Left ventricle myocardium inferior (tissue), 1 donor: Measurements from ENCODE around the gene TNFSF4. TPM values are rescaled to one million over a fixed set of nuclear protein-coding genes. Genes with fewer than 3 reads are reported as not detected.
"Not testable (repeated sequence)": the region's sequence is repeated elsewhere in the genome, so short reads cannot be mapped to it uniquely, and the experiment has no call there.

ENCODE experiments used
- DNase-seq: peaks from one replicate; pipeline ENCODE4 v3.0.0-alpha.2; 2020
- H3K27ac ChIP-seq: fragments of 200-600 bp; replicated peaks from 2 replicates; pipeline ENCODE4 v1.8.0; 2021
- H3K27me3 ChIP-seq: fragments of 200-600 bp; 2 replicates; pipeline ENCODE4 v1.8.0; 2021; ENCODE audit warnings: low read depth
- H3K36me3 ChIP-seq: fragments of 200-600 bp; 2 replicates; pipeline ENCODE4 v1.8.0; 2021
- H3K4me1 ChIP-seq: fragments of 200-600 bp; 2 replicates; pipeline ENCODE4 v1.8.0; 2021
- H3K4me3 ChIP-seq: fragments of 200-600 bp; 2 replicates; pipeline ENCODE4 v1.8.0; 2021; ENCODE audit warnings: mild to moderate bottlenecking, moderate library complexity
- H3K9me3 ChIP-seq: fragments of 200-600 bp; replicated peaks from 2 replicates; pipeline ENCODE4 v1.8.0; 2021
- CTCF ChIP-seq: fragments of 200-600 bp; IDR thresholded peaks from 2 replicates; pipeline ENCODE4 v1.8.0; 2021; ENCODE audit warnings: antibody characterized with exemption, mild to moderate bottlenecking, borderline replicate concordance
- intact Hi-C: fragments of 100-400 bp; cut with micrococcal nuclease; formaldehyde crosslinking; loops from one replicate; pipeline ENCODE4 v1.11.0; 2022
- total RNA-seq: library from RNA; stranded (reverse); fragmentation: NEBNext Ultra II Directional; extraction: Animal tissue kit (Norgen Biotek cat#: 25700); gene quantifications from one replicate; pipeline ENCODE4 v1.2.1, GENCODE V29; 2021
- donor health status: DM: no; HTN: yes; CAD: no; lungs with severe emphysema.

TNFSF4 gene
- total RNA-seq, 1 donor from 2014 or later: 0.44 TPM

GRCh38 chr1:173162601-173163000 lies 44.5 kb downstream of the TNFSF4 start:
- no peaks in the 10 kb centered on the region for H3K9me3 ChIP-seq
- no peaks in the 10 kb centered on the region for H3K4me1 ChIP-seq
- H3K27me3 ChIP-seq: no peaks in the 10 kb centered on the region
- no peak for DNase-seq
- H3K4me3 ChIP-seq: no peak overlapping the region
- TF ChIP-seq CTCF: no peak
- intact Hi-C loops: no loop called here
- no peaks in the 10 kb centered on the region for H3K36me3 ChIP-seq
- no peak overlapping the region for H3K27ac ChIP-seq

GRCh38 chr1:173161510-173162221 lies 45.5 kb downstream of the TNFSF4 start:
- no peak for TF ChIP-seq CTCF
- DNase-seq: no peak
- H3K36me3 ChIP-seq: no peaks in the 10 kb centered on the region
- intact Hi-C loops: no loop called here
- no peaks in the 10 kb centered on the region for H3K4me1 ChIP-seq
- H3K4me3 ChIP-seq: no peak overlapping the region
- H3K27me3 ChIP-seq: no peaks in the 10 kb centered on the region
- H3K9me3 ChIP-seq: no peaks in the 10 kb centered on the region
- no peak overlapping the region for H3K27ac ChIP-seq

GRCh38 chr1:173153964-173154363 lies 53.2 kb downstream of the TNFSF4 start:
- H3K4me1 ChIP-seq, DNase-seq, H3K36me3 ChIP-seq, intact Hi-C loops, H3K4me3 ChIP-seq, H3K27me3 ChIP-seq, H3K9me3 ChIP-seq, H3K27ac ChIP-seq: not testable (repeated sequence)

GRCh38 chr1:173153503-173153902 lies 53.6 kb downstream of the TNFSF4 start:
- Histone ChIP-seq H3K36me3 (peaks cover 8% of the 10 kb centered on the region), H3K27ac (no peak overlapping the region), H3K27me3 (no peaks in the 10 kb centered on the region), H3K9me3 (peaks cover 9% of the 10 kb centered on the region), H3K4me1 (no peaks in the 10 kb centered on the region), H3K4me3 (no peak overlapping the region)
- intact Hi-C loops: no loop called here
- no peak for TF ChIP-seq CTCF
- no peak for DNase-seq

GRCh38 chr1:173152598-173152997 lies 54.5 kb downstream of the TNFSF4 start:
- no peak for TF ChIP-seq CTCF
- no peaks in the 10 kb centered on the region for H3K4me1 ChIP-seq
- no peak overlapping the region for H3K4me3 ChIP-seq
- peaks cover 8% of the 10 kb centered on the region for H3K36me3 ChIP-seq
- H3K9me3 ChIP-seq: peaks cover 9% of the 10 kb centered on the region
- intact Hi-C loops: no loop called here
- no peak for DNase-seq
- H3K27me3 ChIP-seq: no peaks in the 10 kb centered on the region
- H3K27ac ChIP-seq: no peak overlapping the region

- no peak for TF ChIP-seq CTCF
- peaks cover 8% of the 10 kb centered on the region for H3K36me3 ChIP-seq
- no peak overlapping the region for H3K4me3 ChIP-seq
- peaks cover 24% of the 10 kb centered on the region for H3K9me3 ChIP-seq
- H3K27ac ChIP-seq: no peak overlapping the region
- H3K4me1 ChIP-seq: no peaks in the 10 kb centered on the region
- H3K27me3 ChIP-seq: no peaks in the 10 kb centered on the region
- intact Hi-C loops: no loop called here
- no peak for DNase-seq
Observed at GRCh38 chr1:173150795-173151194, 56.3 kb downstream of the TNFSF4 start.
